Gastrocnemius medialis (tissue), 4 donors: ENCODE data around the gene BMX.

Source experiments
- POLR2A ChIP-seq, 2 donors: fragments of 450-650 bp; IDR thresholded peaks; one replicate each; pipeline ENCODE4 v1.6.1; 2017; ENCODE audit warnings: antibody characterized with exemption in 2 of 2, mild to moderate bottlenecking in 2 of 2, moderate library complexity in 2 of 2
- TF ChIP-seq, protein P1 (sequence below), 5 experiments: fragments of 450-650 bp in 3 of 5; fragments of 200-600 bp in 2 of 5; sonication (generic) in 2 of 5; IDR thresholded peaks in 4 of 5; conservative IDR thresholded peaks in 1 of 5; 1 replicate in 4 of 5; 2 replicates in 1 of 5; pipeline ENCODE4 v1.5.1; 2016 to 2019; ENCODE audit warnings: antibody characterized with exemption in 5 of 5, mild to moderate bottlenecking in 3 of 5, moderate library complexity in 3 of 5

DNA sequence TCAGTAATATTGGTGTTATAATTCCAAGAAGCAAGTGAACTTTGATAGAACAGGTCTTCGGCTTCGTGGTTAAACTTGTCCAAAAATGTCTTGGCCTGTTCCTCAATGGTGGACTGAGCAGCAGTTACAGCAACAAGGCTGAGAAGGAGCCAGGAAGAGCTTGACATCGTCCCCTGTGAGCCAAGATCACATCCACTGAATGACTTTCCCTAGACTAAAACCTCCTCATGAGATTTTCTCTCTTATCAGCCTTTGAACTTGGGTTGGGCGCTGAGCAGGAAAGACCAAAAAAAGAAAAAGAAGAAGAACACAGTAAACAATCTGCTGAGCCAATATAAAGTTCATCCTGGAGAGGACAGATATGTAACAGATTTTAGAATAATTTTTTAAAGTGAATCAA lies 100.1 kb downstream of the BMX start, which contains the start of gene ACE2:
- TF ChIP-seq, protein P1, sequence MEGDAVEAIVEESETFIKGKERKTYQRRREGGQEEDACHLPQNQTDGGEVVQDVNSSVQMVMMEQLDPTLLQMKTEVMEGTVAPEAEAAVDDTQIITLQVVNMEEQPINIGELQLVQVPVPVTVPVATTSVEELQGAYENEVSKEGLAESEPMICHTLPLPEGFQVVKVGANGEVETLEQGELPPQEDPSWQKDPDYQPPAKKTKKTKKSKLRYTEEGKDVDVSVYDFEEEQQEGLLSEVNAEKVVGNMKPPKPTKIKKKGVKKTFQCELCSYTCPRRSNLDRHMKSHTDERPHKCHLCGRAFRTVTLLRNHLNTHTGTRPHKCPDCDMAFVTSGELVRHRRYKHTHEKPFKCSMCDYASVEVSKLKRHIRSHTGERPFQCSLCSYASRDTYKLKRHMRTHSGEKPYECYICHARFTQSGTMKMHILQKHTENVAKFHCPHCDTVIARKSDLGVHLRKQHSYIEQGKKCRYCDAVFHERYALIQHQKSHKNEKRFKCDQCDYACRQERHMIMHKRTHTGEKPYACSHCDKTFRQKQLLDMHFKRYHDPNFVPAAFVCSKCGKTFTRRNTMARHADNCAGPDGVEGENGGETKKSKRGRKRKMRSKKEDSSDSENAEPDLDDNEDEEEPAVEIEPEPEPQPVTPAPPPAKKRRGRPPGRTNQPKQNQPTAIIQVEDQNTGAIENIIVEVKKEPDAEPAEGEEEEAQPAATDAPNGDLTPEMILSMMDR (IDR thresholded peaks at IDR 0.05 in 4 of 5, conservative IDR thresholded peaks at IDR 0.05 in 1 of 5): no peak
- no peak for TF ChIP-seq POLR2A (IDR thresholded peaks at IDR 0.05)
